ENCODE data around the gene ARHGAP28.

Gene ARHGAP28

DNA sequence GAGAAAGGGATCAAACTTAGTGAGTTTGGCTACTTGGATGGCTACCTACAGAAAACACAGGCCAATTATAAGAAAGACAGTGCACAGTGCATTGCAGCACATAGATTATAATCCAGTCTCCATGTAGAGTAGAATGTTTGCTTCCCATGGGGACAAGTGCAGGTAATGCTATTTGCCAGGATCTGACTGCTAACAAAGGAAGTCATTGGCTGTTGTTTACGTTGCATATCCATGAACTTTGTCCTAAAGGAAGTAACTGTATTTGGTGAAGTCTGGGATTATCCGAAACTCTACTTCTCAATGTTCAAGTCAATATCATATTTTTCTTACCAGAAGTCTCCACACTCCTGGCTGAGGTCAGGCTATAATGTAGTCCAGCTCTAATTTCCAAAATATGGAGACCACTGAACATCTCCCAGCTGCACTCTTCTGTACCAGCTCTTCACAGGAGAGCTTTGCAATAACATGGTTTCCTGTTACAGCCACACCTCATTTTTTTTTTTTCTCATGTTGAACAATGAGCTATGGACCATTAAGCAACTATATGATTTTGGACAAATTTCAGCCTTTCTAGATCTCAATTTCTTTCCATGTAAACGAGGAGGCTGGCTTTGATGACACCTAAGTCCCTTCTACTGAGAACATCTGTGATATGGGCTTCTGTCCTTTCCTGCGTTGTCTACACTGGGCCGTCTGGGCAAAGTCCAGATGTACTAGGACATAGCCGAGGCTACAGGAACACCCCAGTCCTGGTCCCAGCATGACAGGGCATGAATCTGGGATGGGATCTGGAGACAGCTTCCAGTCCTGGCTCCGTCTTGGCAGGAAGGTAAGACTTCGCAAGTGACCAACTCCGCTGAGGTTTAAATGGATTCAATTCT, 233.3 kb downstream of the ARHGAP28 start:
- DNase-seq (ENCODE audit: low spot score): no peak

- no peak for DNase-seq (ENCODE audit: low spot score)
These were observed 234.1 kb downstream of the ARHGAP28 start for GRCh38 chr18:6963452-6964097.
